ENCODE results near the gene PERCC1.
"Not testable (repeated sequence)": the region's sequence is repeated elsewhere in the genome, so short reads cannot be mapped to it uniquely, and the experiment has no call there.

PERCC1 gene

GRCh38 chr16:1435921-1436697 lies 5.2 kb downstream of the PERCC1 start:
- DNase-seq = no peak

GRCh38 chr16:1436731-1437355 lies 6.0 kb downstream of the PERCC1 start:
- DNase-seq = no peak

- DNase-seq = no peak
These were observed 6.7 kb downstream of the PERCC1 start for GRCh38 chr16:1437606-1438005.

- no peak for DNase-seq
These were observed 7.6 kb downstream of the PERCC1 start for GRCh38 chr16:1438229-1439057.

GRCh38 chr16:1439058-1439698 lies 8.3 kb downstream of the PERCC1 start:
- DNase-seq = no peak

GRCh38 chr16:1439699-1440074 lies 8.8 kb downstream of the PERCC1 start:
- not testable (repeated sequence) for DNase-seq

GRCh38 chr16:1441391-1441829 lies 10.5 kb downstream of the PERCC1 start:
- no peak for DNase-seq

- no peak for DNase-seq
These were observed 11.8 kb downstream of the PERCC1 start for GRCh38 chr16:1442697-1443096.

GRCh38 chr16:1443403-1443973 lies 12.6 kb downstream of the PERCC1 start:
- DNase-seq = no peak

GRCh38 chr16:1443980-1444729 lies 13.3 kb downstream of the PERCC1 start, which contains the start of gene CCDC154:
Gene CCDC154, minus strand, starts transcription at chr16:1444556. Its CDS starts 234 bp downstream, at chr16:1444322.
- no peak for DNase-seq

GRCh38 chr16:1444730-1445517 lies 14.0 kb downstream of the PERCC1 start:
- DNase-seq = no peak

GRCh38 chr16:1445518-1446203 lies 14.8 kb downstream of the PERCC1 start:
- DNase-seq = no peak

- DNase-seq = no peak
These were observed 15.6 kb downstream of the PERCC1 start for GRCh38 chr16:1446296-1447080.

- no peak for DNase-seq
These were observed 17.1 kb downstream of the PERCC1 start for GRCh38 chr16:1447965-1448364.

- no peak for DNase-seq
These were observed 17.7 kb downstream of the PERCC1 start for GRCh38 chr16:1448536-1449116.

- no peak for DNase-seq
These were observed 18.4 kb downstream of the PERCC1 start for GRCh38 chr16:1449201-1449788.

GRCh38 chr16:1450218-1450617 lies 19.3 kb downstream of the PERCC1 start:
- DNase-seq = no peak

- DNase-seq = no peak
These were observed 20.0 kb downstream of the PERCC1 start for GRCh38 chr16:1450841-1451240.

Data from CD4-positive, alpha-beta T cell treated with Interleukin-10 for 1 hour (primary cell).